CD4-positive, alpha-beta T cell treated with Interferon gamma for 1 hour (primary cell): ENCODE data around the gene CATSPERZ.

Experiments
- DNase-seq: peaks from one replicate; pipeline ENCODE4 v3.0.0-alpha.2; 2020

Gene CATSPERZ, protein sequence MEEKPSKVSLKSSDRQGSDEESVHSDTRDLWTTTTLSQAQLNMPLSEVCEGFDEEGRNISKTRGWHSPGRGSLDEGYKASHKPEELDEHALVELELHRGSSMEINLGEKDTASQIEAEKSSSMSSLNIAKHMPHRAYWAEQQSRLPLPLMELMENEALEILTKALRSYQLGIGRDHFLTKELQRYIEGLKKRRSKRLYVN

DNA sequence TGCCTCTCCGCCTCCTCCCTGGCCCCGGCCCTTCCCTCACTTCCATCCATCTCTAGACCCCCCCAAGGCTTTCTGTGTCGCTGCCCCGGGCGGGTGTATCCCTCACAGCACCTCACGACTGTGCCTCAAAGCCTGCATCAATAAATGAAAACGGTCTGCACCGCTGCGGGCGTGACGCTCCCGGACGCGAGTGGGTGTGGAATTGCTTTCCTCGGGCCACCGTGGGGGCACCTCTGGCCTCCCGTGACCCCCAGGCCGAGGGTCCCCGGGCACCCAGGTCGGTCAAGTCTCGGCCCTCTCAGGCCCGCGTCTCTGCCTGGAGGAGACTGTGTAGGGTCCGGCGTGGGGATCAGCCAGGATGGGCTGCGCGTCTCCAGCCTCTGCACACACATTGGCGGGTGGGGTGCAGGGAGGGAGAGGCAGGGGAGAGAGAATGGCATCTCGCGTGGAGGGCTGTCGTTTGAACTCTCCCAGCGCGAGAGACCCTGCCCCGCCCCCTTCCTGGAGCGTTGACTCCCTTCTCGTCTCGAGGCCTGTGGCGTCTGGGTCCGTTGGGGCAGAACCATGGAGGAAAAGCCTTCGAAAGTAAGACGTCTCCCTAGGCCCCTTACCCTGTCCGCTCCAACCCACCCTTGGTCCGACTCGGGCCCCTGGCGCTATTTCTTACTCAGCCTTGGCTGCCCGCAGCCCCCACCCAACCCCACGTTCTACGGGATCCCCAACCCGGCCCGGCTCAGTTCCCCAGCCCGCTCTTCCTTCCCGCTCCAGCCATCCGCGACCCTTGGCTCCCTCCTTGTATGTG, at the start of gene CATSPERZ:
Gene CATSPERZ (plus strand): TSS at position 512 of the 802 bp plus-strand sequence. CDS start 53 bp downstream, at position 565.
- DNase-seq: no peak

DNA sequence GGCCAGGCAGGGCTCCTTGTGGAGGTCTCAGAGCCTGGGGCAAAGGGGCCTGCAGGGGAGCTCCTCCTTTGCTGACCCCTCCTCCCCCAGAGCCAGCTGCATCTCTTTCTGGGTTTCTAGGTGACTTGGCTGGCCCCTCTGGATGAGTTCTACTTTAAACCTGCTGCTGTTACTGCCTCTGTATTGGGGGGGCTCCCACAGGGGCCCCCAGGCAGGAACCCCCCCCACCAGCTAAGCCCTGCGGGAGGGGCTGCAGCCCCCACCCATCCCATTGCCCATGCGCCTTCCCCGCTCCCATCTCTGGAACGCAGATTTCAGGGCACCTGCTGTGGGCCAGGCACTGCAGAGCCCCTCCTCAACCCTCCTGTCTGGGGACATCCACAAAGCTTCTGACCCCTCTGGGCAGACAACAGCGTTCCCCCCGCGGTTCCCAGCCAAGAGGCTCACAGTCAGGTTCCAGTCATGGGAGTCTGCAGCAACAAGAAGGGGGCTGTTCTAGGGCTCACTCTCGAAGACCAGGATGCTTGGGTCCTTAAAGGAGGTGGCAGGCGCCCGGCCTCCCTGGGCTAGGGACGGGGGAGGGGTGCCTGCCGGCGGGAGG, 49.6 kb upstream of the CATSPERZ start:
- DNase-seq: no peak

DNA sequence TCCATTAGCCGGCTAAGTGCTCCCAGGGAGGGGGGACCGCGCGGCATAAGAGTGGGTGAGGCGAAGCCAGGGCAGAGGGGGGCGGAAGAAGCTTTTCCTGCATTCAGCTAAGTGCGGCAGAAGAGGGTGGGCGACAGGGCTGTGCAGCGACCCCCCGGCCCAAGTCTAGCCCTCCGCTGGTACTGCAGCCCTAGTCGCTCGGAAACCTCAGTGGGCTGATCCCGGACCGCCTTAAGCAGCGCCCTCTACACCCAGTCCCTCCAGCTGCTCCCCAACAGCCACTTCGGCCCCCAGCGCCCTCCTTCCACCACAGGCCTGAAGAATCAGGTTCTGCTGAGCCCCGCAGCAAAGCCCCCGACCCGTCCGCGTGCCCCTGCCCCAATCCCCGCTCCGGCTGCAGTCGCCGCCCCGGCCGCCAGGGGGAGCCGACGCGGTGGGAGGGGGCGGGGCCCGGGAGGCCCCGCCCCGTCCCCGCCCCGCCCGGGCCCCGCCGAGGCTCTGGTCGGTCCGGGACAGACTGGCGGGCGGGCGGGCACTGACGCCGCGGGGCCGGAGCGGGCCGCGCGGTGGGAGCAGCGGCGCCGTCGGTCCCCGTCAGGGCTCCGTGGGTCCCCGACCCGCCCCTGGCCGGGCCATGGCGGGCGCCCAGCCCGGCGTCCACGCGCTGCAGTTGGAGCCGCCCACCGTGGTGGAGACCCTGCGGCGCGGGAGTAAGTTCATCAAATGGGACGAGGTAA, 49.0 kb upstream of the CATSPERZ start, which contains the start of gene PLCB3:
Gene PLCB3 (plus strand): TSS at position 515 of the 737 bp plus-strand sequence. CDS start 120 bp downstream, at position 635.
- peak; percentile 62 for DNase-seq

DNA sequence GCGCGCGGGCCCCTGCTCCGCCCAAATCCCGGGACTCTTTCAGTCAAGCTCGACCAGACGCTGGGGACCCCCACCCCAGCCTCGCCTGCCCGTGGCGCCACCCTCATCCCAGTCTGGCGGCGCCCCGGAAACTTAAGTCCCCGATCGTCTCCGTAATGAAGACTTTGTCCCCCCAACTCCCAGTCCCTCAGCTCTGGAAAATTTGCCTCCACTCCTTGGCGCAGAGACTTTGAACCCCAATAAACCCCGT, 48.5 kb upstream of the CATSPERZ start:
- DNase-seq: no peak

DNA sequence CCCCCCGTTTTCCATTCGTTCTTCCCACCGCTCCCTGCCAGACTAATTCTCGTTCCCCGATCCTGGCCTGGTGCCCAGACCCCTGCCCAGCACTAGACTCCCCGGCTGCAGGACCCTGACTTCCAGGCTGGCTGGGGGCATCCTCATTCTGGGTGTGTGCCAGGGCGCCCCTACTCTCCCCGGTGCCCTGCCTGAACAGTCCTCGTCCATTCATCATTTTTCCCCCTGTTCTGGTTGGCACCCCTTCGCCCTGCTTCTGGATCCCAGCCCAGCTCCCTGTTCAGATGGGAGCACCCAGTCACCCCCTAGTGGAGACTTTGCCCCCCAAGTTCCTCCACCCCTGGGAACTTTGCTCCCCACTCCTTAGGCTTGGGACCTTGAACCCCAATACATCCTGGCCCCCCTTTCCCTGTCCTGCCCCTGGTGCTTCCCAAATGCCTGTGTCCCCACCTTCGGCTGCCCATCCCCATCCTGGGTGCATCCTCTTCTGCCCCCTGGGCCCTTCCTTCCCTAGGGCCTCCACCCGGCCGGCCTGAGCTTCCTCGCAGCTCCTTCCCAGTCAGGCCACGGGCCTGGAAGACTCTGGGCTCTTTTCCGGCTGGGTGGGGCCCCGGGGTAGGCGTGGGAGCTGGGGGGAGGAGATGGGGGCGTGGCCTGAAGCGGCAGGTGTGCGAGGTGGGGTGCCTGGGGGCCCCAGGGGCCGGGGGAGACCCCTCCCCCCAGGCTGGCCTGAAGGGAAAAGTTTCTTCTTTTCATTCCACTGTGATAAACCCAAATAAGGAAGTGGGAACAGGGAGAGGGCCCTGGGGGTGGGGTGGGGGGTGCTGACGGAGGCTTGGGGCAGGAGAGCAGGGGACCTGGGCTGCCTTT, 47.9 kb upstream of the CATSPERZ start:
- no peak for DNase-seq

DNA sequence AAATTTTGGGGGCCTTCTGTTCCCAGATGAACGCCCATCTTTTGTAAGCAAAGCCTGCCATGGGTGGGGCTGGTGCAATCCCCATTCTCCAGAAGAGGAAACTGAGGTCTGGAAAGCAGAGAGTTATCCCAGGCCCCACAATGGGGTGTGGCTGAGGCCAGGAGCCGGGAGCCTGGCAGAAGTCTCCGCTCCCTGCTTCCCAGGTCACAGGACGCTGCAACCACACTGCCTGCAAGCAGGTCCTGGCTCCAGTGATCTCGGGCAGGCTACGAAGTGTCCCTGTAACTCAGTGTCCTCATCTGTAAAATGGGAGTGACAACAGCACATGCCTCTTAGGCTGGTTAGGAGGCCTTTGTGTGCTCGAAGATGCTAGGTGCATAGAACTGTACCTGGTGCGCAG, 47.1 kb upstream of the CATSPERZ start:
- no peak for DNase-seq

DNA sequence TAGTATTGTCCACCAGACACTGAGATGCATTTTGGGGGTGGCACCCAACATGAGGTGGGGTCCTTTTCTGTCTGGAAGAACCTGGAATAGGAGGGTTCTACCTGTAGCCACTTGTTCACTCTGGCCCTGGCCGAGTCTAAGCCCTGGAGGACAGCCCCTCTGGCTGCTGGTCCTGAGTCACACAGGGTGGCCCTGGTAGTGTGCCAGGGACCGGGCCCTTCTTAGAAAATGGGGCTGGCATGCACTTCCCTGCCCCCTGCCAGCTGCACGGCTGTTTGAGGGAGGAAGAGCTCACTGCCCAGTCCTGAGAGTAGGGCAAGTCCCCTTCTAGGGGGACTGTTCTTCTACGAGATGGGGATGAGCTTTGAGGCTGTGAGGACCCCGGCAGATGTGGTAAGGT, 46.7 kb upstream of the CATSPERZ start:
- DNase-seq: no peak

DNA sequence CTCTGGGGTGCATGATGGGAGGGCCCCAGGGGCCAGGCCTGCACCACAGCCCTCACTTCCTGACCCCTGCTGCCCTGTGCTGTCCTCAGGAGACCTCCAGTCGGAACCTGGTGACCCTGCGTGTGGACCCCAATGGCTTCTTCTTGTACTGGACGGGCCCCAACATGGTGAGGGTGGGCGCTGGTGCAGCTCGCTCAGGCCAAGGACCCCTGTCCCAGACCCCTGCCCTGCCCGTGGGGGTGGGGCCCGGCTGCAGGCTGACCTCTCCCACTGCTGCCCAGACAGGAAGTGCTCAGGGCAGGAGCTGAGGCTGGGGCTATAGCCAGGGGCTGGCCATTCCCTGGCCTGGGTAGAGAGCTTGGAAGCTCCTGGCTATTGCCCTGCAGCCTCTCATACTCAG, 45.8 kb upstream of the CATSPERZ start:
- DNase-seq: no peak

DNA sequence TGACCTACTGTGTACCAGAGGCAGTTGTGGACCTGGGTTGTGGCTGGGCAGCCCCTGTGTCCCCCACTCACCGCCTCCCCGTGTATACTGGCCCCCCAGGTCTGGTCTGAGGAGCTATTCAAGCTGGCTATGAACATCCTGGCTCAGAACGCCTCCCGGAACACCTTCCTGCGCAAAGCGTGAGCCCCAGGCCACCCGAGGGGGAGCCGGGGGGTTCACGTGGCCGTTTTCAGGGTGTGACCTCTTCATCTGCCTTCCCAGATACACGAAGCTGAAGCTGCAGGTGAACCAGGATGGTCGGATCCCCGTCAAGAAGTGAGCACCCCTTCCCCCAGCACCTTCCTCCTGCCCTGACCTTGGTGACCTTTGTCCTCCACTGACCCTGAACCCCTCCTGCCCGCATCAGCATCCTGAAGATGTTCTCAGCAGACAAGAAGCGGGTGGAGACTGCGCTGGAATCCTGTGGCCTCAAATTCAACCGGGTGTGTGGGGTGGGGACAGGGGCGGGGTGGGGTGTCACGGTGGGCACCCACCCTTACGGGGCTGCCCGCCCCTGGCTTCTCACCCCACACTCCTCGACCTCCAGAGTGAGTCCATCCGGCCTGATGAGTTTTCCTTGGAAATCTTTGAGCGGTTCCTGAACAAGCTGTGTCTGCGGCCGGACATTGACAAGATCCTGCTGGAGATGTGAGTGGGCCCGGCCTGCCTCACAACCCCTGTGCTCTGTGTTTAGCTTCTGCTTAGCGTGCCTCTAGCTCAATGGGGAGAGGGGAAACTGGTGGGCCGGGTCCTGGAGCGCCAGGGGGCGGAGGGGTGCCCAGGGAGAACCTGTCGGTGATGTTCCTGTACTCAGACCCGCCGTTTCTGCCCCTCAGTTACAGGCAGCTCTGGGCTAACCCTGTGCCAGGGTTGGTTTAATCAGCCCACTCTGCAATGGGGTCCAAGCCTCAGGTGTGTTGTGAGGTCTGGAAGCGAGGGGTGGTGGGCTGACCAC, 44.7 kb upstream of the CATSPERZ start:
- no peak for DNase-seq

DNA sequence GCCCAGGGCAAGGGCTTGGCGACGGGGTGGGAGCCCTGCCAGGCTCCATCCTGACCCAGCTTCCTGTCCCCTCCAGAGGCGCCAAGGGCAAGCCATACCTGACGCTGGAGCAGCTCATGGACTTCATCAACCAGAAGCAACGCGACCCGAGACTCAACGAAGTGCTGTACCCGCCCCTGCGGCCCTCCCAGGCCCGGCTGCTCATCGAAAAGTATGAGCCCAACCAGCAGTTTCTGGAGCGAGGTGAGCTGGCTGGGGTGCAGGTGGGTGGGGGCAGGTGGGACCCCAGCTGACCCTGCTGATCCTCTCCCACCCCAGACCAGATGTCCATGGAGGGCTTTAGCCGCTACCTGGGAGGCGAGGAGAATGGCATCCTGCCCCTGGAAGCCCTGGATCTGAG, 43.9 kb upstream of the CATSPERZ start:
- DNase-seq: no peak

DNA sequence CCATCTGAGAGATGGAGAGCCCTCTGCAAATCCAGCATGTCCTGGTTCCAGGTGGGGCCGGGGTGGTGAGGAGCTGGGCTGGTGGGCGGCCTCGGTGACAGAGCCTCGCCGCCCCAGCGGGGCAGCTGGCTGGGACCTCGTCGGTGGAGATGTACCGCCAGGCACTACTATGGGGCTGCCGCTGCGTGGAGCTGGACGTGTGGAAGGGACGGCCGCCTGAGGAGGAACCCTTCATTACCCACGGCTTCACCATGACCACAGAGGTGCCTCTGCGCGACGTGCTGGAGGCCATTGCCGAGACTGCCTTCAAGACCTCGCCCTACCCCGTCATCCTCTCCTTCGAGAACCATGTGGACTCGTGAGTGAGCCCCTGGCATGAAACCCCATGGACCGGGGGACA, 41.8 kb upstream of the CATSPERZ start:
- no peak for DNase-seq

DNA sequence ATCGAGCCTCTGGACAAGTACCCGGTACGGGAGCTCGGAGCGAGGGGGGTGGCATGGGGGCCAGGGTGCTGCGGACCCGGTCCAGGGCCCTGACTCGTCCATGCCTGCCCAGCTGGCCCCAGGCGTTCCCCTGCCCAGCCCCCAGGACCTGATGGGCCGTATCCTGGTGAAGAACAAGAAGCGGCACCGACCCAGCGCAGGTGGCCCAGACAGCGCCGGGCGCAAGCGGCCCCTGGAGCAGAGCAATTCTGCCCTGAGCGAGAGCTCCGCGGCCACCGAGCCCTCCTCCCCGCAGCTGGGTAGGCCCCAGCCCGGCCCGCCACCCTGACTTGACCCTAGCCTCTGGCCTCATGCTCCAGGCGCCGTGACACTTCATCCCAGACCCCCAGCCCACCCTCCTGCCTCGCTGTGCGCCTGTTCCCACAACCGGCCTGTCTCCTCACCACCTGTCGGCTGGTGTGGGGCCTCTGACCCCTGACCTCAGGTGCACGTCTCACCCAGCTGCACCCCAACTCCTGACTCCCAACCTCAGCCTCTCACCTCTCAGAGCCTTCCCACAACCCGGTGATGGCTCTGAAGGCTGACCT, 41.1 kb upstream of the CATSPERZ start:
- no peak for DNase-seq

DNA sequence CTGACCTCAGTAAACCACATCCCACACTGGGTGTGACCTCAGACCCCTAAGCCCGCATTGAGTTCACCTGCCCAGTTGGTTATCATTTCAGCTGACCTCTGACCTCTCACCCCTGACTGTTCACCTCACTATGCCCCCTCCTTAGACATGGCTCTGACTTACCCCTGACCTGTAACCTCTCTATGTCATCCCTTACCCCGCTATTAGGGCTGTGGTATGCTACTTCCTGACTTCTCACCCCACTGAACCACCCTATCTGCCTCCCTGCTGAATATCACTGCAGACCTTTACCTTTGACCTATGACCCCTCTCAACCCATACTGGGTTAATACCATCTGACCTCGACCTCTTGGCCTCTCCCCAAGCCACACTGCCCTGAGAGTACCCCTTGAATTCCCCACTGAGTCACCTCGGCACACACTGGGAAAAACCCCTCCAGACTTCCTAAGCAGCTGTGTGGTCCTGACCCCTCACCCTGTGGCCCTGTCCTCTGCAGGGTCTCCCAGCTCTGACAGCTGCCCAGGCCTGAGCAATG, 40.6 kb upstream of the CATSPERZ start:
- no peak for DNase-seq

DNA sequence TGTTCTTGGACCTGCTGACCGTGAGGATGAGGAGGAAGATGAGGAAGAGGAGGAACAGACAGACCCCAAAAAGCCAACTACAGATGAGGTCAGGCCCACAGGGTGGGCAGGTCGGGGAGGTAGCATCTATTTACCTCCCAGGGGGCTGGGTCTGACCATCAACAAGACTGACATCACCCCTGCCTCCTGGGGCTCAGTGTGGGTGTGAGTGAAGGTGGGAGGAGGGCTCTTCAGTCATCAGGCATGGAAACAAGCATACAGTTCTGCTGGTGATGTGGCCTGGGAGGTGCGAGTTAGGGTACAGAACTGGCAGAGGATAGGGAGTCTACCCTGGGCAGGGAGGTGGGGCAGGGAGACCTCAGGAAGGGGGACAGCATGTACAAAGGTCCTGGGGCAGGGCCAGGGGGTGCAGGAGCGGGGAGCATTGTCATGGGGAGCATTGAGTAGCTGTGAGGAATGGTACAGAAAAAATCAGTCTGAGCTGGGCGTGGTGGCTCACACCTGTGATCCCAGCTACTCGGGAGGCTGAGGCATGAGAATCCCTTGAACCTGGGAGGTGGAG, 39.9 kb upstream of the CATSPERZ start:
- DNase-seq: no peak

DNA sequence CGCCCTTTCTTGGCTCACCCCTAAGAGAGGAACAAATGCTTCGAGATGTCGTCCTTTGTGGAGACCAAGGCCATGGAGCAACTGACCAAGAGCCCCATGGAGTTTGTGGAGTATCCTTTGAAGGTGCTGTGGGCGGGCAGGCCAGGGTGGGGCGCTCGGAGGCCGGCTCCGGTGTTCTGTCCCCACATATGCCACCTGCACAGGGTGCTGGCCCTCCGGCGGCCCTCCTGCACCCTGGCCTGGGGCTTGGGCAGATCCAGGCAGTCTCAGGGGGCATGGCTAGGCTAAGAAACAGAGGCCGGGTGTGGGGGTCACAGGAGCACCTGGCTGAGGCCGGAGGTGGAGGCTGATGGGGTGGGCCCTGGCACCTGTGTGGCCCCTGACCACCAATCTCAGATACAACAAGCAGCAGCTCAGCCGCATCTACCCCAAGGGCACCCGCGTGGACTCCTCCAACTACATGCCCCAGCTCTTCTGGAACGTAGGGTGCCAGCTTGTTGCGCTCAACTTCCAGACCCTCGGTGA, 38.5 kb upstream of the CATSPERZ start:
- no peak for DNase-seq

DNA sequence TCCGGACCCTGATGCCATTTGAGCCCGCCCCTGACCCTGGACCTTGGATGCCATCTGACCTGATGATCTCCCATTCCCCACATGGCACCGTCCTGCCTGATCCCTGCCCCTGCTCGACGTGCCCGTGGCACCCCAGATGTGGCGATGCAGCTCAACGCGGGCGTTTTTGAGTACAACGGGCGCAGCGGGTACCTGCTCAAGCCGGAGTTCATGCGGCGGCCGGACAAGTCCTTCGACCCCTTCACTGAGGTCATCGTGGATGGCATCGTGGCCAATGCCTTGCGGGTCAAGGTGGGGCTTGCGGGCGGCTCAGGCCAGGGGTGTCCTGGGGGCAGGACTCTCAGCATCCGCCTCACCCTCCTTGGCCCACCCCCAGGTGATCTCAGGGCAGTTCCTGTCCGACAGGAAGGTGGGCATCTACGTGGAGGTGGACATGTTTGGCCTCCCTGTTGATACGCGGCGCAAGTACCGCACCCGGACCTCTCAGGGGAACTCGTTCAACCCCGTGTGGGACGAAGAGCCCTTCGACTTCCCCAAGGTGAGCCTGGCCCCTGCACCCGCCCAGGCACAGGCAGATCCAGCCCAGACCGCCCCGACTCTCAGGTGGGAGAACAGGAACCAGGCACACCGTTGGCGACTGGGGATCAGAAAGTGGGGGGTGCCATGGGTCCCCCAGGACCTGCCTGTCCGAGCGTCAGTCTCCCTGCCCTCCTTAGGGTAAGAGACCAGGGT, 37.7 kb upstream of the CATSPERZ start:
- no peak for DNase-seq

DNA sequence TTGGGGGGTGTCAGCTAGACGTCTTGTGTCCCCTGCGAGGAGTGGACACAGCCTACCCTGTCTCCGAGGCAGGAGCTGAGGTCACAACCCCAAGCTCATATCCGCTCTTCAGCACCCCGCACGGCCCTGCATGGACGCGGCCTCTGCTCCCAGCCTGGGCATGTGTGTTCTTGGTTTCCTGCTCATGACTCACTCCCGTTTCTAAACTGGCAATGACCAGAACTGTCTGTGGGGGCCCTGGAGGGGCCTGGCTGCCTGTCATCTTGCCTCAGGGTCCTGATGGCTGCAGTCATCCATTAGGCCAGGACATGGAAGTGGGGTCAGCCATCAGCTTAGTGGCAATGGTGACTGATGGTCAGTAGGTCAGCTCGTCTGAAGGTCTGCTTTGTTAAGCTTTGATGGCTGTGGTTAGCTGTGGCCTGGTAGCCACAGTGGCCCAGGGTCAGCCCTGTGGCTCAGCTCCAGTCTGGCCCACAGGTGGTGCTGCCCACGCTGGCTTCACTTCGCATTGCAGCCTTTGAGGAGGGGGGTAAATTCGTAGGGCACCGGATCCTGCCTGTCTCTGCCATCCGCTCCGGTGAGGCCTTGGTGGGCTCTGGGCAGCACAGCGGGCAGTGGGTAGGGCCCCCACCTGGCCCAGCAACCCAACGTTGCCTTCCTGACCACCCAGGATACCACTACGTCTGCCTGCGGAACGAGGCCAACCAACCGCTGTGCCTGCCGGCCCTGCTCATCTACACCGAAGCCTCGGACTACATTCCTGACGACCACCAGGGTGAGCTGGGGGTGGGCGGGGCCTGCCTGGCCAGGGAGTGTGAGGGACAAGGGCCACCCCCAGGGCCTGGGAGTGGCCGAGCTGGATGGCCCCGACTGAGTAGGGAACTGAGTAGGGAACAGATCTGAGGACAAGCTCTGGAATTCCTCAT, 36.9 kb upstream of the CATSPERZ start:
- DNase-seq: no peak

DNA sequence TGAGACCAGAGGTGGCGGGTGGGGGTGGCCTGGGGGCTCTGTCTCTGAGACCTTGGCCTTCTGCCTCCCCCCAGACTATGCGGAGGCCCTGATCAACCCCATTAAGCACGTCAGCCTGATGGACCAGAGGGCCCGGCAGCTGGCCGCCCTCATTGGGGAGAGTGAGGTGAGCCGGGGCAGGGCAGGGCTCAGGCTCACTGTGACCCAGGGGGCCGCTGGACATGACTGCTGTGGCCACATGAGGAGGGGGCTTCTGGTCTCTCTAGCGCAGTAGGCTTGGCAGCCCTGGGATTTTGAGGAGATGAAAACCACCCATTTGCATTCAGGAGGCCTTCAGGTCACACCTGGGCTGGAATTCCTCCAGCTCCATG, 36.2 kb upstream of the CATSPERZ start:
- no peak for DNase-seq
